ENCODE data around the gene DDX27.
"Not testable (repeated sequence)": the region's sequence is repeated elsewhere in the genome, so short reads cannot be mapped to it uniquely, and the experiment has no call there.

DDX27 gene

DNA sequence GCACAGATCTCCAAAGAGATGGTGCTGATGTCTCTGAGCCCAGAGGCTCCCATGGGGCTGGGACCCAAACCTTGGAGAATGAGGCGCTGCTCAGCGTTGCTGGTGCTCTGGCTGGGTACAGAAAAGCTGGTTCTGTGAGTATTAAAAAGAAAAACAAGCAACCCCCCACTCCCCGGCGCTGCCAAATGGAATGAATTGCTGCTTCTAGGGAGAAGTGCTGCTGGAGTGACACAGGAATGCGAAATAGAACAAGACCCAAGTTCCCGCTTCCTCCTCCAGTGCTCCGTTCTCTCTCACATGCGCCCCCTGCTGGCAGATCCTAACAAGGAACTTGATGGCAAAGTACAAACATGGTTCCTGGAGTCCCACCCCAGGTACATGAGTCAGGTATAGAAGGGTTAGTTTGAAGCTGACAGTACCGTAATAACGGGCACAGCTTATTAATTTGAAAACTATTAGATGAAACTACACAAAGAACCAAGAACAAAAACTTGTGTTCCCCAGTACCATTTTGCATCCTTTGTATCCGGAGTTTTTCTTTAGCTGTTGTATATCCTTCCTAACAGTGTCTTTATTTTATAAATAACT is 2.1 kb upstream of the DDX27 start:
- Histone ChIP-seq H2AFZ (ENCODE audit: low read depth, low read length) (no peak overlapping the region), H3K9me3 (ENCODE audit: low read length) (no peaks in the 10 kb centered on the region), H3K36me3 (ENCODE audit: insufficient read depth, low read length) (peaks cover 10% of the 10 kb centered on the region), H3K4me1 (ENCODE audit: insufficient read depth, low read length) (peaks cover 8% of the 10 kb centered on the region), H3K4me3 (ENCODE audit: low read length) (no peak overlapping the region), H3K27me3 (ENCODE audit: insufficient read depth, low read length) (no peaks in the 10 kb centered on the region)

DNA sequence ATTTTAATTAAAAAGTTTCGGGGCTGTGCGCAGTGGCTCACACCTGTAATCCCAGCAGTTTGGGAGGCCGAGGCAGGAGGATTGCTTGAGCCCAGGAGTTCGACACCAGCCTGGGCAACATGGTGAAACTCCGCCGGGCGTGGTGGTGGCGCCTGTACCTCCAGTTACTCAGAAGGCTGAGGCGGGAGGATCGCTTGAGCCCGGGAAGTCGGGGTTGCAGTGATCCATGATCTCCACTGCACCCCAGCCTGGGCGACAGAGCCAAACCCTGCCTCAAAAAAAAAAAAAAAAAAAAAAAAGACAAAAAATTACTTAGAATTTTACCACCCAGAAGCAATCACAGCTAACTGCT is 501 bp upstream of the DDX27 start:
- H3K4me3 ChIP-seq (ENCODE audit: low read length); H3K4me1 ChIP-seq (ENCODE audit: insufficient read depth, low read length); H3K9me3 ChIP-seq (ENCODE audit: low read length); H3K27me3 ChIP-seq (ENCODE audit: insufficient read depth, low read length): not testable (repeated sequence)
- peak overlapping the region; percentile 33 for H2AFZ ChIP-seq (ENCODE audit: low read depth, low read length)
- peaks cover 20% of the 10 kb centered on the region for H3K36me3 ChIP-seq (ENCODE audit: insufficient read depth, low read length)

DNA sequence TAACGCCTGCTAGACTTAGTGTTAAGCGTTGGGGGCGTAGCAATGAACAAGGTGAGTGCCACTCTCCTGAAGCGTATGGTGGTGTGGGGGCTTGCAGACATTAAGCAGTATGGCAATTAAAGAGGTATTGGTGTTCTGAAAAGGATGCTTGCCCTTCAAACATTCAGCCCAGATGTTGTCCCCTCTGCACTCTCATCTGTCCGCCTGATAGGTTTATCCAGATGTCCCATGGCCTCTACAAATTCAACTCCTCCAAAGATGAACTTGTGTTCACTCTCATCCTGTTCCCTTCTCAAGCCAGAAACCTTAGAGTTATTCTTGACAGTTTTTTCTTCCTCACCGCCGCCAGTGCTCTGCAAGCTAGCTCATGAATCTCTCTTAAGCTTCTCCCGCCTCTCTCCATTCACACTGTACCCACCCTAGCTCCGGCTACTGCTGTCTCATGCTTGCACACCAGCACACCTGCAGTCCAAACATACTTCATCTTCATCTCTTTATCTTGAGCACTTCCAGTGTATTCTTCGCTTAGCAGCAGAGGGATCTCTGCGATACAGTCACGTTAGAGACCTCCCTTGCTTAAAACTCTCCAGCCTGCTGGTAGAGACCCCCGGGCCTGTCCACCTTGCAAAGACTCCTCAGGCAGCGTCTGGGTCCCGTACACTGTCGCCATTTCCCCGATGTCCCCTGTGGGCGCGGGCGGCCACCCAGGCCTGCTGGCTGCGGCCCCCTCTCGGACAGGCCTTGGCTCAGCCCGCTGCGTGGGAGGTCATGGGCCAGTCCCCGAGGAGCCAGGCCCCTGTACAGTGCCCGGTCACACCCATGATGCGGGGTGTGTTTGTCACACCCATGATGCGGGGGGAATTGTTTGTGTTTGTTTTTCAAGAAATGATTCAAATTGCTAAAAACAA is 962 bp downstream of the DDX27 start:
- Histone ChIP-seq H3K9me3 (ENCODE audit: low read length) (no peaks in the 10 kb centered on the region), H3K4me3 (ENCODE audit: low read length) (peak overlapping the region; percentile 78), H2AFZ (ENCODE audit: low read depth, low read length) (peak overlapping the region; percentile 58), H3K4me1 (ENCODE audit: insufficient read depth, low read length) (peaks cover 8% of the 10 kb centered on the region), H3K27me3 (ENCODE audit: insufficient read depth, low read length) (no peaks in the 10 kb centered on the region), H3K36me3 (ENCODE audit: insufficient read depth, low read length) (peaks cover 35% of the 10 kb centered on the region)

DNA sequence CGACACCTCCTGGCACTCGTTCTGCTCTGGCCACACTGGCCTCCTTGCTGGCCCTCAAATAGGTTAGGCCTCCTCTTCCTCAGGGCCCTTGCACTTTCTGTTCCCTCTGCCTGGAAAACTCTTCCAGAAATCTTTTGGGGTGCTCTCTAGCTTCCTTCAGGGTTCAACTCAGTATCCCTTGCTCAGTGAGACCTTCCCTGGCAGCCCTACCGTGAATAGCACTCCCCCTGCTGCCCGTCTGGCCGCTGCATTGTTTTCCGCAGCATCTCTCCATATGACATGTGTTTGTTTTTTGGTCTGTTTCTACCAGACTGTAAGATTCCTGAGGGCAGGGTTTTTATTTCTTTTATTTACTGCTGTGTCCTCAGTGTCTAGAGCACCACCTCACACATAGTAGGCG is 6.7 kb downstream of the DDX27 start:
- no peak overlapping the region for H2AFZ ChIP-seq (ENCODE audit: low read depth, low read length)
- H3K36me3 ChIP-seq (ENCODE audit: insufficient read depth, low read length) = peaks cover 76% of the 10 kb centered on the region
- H3K9me3 ChIP-seq (ENCODE audit: low read length) = no peaks in the 10 kb centered on the region
- no peaks in the 10 kb centered on the region for H3K4me1 ChIP-seq (ENCODE audit: insufficient read depth, low read length)
- no peaks in the 10 kb centered on the region for H3K27me3 ChIP-seq (ENCODE audit: insufficient read depth, low read length)
- no peak overlapping the region for H3K4me3 ChIP-seq (ENCODE audit: low read length)

DNA sequence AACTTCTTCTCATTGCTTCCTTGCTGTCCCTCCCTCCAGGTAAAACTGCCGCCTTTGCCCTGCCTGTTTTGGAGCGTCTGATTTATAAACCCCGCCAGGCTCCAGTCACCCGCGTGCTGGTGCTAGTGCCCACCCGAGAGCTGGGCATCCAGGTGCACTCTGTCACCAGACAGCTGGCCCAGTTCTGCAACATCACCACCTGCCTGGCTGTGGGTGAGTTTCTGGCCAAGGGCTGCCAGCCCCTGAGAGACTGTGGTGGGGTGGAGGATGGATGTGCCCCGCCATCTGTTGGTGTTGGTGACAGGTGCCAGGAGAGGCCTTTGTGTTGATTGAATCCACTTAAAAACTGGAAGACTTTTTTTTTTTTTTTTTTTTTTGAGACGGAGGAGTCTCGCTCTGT is 9.5 kb downstream of the DDX27 start:
- H2AFZ ChIP-seq (ENCODE audit: low read depth, low read length) = no peak overlapping the region
- no peak overlapping the region for H3K4me3 ChIP-seq (ENCODE audit: low read length)
- H3K4me1 ChIP-seq (ENCODE audit: insufficient read depth, low read length) = no peaks in the 10 kb centered on the region
- H3K9me3 ChIP-seq (ENCODE audit: low read length) = no peaks in the 10 kb centered on the region
- H3K36me3 ChIP-seq (ENCODE audit: insufficient read depth, low read length) = peaks cover 78% of the 10 kb centered on the region
- H3K27me3 ChIP-seq (ENCODE audit: insufficient read depth, low read length) = no peaks in the 10 kb centered on the region

DNA sequence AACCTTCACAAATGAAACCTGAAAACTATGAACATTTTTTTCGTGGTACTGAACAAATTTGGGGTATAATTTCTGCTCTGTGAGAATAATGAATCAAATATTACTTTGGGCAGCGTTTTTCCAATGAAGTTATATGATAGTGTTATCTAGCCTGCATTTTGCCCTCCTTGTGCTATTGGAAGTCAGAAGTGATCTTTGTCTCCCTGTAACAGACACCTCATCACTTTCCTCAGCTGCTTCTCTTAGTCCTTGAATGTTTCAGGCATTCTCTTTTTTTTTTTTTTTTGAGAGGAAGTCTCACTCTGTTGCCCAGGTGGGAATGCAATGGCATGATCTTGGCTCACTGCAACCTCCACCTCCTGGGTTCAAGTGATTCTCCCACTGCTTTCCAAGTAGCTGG is 10.2 kb downstream of the DDX27 start:
- H3K36me3 ChIP-seq (ENCODE audit: insufficient read depth, low read length) = peaks cover 76% of the 10 kb centered on the region
- H3K4me1 ChIP-seq (ENCODE audit: insufficient read depth, low read length) = no peaks in the 10 kb centered on the region
- H3K4me3 ChIP-seq (ENCODE audit: low read length) = no peak overlapping the region
- no peaks in the 10 kb centered on the region for H3K27me3 ChIP-seq (ENCODE audit: insufficient read depth, low read length)
- H2AFZ ChIP-seq (ENCODE audit: low read depth, low read length) = no peak overlapping the region
- no peaks in the 10 kb centered on the region for H3K9me3 ChIP-seq (ENCODE audit: low read length)

DNA sequence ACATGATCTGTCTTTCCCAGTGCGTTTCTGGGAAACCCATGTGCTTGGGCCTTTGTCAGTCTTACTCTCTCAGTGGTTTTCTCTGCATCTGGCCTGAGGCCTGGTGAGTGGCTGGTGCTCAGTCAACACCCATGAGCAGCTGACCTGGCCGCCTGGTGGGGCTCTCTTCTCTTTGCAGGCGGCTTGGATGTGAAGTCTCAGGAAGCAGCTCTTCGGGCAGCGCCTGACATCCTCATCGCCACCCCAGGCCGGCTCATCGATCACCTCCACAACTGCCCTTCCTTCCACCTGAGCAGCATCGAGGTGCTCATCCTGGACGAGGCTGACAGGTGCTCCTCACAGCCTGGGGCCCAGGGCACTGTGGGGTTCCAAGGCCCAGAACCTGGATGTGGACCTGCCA is 10.8 kb downstream of the DDX27 start:
- peaks cover 76% of the 10 kb centered on the region for H3K36me3 ChIP-seq (ENCODE audit: insufficient read depth, low read length)
- no peaks in the 10 kb centered on the region for H3K9me3 ChIP-seq (ENCODE audit: low read length)
- H3K4me1 ChIP-seq (ENCODE audit: insufficient read depth, low read length) = no peaks in the 10 kb centered on the region
- H2AFZ ChIP-seq (ENCODE audit: low read depth, low read length) = no peak overlapping the region
- H3K27me3 ChIP-seq (ENCODE audit: insufficient read depth, low read length) = no peaks in the 10 kb centered on the region
- H3K4me3 ChIP-seq (ENCODE audit: low read length) = no peak overlapping the region

DNA sequence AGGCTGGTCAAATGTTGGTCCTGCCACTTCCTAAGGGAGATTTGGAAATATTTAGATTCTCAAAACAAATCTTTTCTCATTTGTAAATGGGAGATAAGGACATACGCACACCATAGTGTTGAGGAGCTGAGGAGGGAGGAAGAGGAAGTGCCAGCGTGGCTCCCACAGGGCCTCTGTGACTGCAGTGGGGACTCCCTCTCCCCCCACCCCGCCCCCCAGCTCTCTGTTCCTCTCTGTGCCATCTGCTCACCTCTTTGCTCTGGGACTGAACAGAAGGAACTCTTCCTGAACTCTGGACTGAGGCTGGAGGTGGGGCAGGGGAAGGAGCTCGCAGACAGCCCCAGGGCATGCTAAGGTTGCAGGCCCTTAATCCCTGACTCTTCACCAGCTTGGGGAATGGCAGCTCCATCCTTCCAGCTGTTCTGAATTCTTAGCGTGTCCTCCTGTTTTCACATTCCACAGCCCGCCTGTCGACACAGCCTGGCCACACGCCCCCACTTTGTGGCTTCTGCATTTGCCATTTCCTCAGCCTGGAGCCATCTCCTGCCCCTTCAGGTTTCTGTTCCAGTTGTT is 11.4 kb downstream of the DDX27 start:
- Histone ChIP-seq H2AFZ (ENCODE audit: low read depth, low read length) (no peak overlapping the region), H3K36me3 (ENCODE audit: insufficient read depth, low read length) (peaks cover 75% of the 10 kb centered on the region), H3K4me1 (ENCODE audit: insufficient read depth, low read length) (no peaks in the 10 kb centered on the region)

DNA sequence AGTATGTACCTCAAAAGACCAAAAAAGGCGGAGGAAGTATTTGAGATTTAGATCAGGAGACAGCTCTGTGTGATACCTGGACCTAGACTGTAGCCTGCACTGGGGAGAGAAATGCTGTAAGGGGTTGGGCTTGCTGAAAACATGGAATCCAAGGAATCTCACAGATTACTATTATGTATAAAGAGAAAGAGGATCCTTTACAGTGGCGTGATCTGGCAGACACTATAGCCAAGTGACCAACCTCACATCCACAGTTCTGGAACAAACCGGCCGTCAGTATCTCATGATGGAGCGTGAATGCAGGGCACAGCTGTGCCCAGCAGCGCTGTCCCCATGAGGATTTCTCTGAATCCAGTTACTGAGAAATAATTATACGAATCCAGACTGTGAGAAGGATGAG is 12.3 kb downstream of the DDX27 start:
- Histone ChIP-seq H3K27me3 (ENCODE audit: insufficient read depth, low read length) (no peaks in the 10 kb centered on the region), H3K36me3 (ENCODE audit: insufficient read depth, low read length) (peaks cover 72% of the 10 kb centered on the region), H2AFZ (ENCODE audit: low read depth, low read length) (no peak overlapping the region), H3K4me3 (ENCODE audit: low read length) (no peak overlapping the region), H3K9me3 (ENCODE audit: low read length) (no peaks in the 10 kb centered on the region), H3K4me1 (ENCODE audit: insufficient read depth, low read length) (no peaks in the 10 kb centered on the region)

More for the DNA sequence above, 11.4 kb downstream of the DDX27 start:
- H3K4me3 ChIP-seq (ENCODE audit: low read length) = no peak overlapping the region
- H3K27me3 ChIP-seq (ENCODE audit: insufficient read depth, low read length) = no peaks in the 10 kb centered on the region
- H3K9me3 ChIP-seq (ENCODE audit: low read length) = no peaks in the 10 kb centered on the region

DNA sequence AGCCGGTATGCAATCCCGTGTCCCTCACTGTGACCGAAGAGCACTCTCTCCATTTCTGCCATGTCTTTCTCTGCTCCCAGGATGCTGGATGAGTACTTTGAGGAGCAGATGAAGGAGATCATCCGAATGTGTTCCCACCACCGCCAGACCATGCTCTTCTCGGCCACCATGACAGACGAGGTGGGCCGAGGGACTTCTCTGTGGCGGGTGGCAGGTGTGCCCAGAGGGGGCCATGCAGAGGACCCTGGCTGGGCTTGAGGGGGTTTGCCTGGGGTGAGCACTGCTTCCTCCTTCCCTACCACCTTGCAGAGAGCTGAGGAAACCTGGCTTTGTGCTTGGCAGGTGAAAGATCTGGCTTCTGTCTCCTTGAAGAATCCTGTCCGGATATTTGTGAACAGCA is 14.0 kb downstream of the DDX27 start:
- Histone ChIP-seq H3K9me3 (ENCODE audit: low read length) (no peaks in the 10 kb centered on the region), H3K36me3 (ENCODE audit: insufficient read depth, low read length) (peaks cover 73% of the 10 kb centered on the region), H3K4me1 (ENCODE audit: insufficient read depth, low read length) (peaks cover 4% of the 10 kb centered on the region), H2AFZ (ENCODE audit: low read depth, low read length) (no peak overlapping the region), H3K27me3 (ENCODE audit: insufficient read depth, low read length) (no peaks in the 10 kb centered on the region), H3K4me3 (ENCODE audit: low read length) (no peak overlapping the region)

DNA sequence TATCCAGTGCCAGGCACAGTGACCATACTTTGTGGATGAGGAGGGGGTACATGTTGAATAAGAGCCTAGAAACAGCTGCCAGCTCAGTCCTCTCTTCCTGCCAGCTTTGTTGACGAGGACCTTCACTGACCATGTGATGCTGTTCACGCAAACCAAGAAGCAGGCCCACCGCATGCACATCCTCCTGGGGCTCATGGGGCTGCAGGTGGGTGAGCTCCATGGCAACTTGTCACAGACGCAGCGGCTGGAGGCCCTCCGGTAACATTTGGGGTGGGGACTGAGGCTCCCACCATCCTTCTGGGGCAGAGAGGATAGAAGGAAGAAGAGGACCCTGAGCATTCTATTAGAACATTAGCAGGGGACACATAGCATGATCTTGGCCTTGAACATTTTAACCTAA is 15.6 kb downstream of the DDX27 start:
- H3K4me3 ChIP-seq (ENCODE audit: low read length) = no peak overlapping the region
- no peaks in the 10 kb centered on the region for H3K27me3 ChIP-seq (ENCODE audit: insufficient read depth, low read length)
- H3K9me3 ChIP-seq (ENCODE audit: low read length) = no peaks in the 10 kb centered on the region
- H3K36me3 ChIP-seq (ENCODE audit: insufficient read depth, low read length) = peaks cover 71% of the 10 kb centered on the region
- H2AFZ ChIP-seq (ENCODE audit: low read depth, low read length) = no peak overlapping the region
- peaks cover 4% of the 10 kb centered on the region for H3K4me1 ChIP-seq (ENCODE audit: insufficient read depth, low read length)

DNA sequence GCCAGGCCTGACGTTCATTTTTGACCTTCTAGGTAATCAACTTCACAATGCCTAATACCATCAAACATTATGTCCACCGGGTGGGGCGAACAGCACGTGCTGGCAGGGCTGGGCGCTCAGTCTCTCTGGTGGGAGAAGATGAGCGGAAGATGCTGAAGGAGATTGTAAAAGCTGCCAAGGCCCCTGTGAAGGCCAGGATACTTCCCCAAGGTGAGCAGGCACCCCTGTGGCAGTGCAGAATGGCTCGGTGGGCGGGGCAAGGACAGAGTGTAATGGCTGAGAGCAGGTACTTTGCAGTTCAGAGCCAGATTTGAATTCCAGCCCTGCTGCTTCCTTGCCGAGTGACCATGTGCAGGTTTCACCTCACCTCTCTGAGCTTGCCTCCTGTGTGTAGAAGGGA is 17.1 kb downstream of the DDX27 start:
- H3K4me1 ChIP-seq (ENCODE audit: insufficient read depth, low read length) = peaks cover 4% of the 10 kb centered on the region
- no peaks in the 10 kb centered on the region for H3K9me3 ChIP-seq (ENCODE audit: low read length)
- peaks cover 64% of the 10 kb centered on the region for H3K36me3 ChIP-seq (ENCODE audit: insufficient read depth, low read length)
- H3K27me3 ChIP-seq (ENCODE audit: insufficient read depth, low read length) = no peaks in the 10 kb centered on the region
- H2AFZ ChIP-seq (ENCODE audit: low read depth, low read length) = no peak overlapping the region
- no peak overlapping the region for H3K4me3 ChIP-seq (ENCODE audit: low read length)

DNA sequence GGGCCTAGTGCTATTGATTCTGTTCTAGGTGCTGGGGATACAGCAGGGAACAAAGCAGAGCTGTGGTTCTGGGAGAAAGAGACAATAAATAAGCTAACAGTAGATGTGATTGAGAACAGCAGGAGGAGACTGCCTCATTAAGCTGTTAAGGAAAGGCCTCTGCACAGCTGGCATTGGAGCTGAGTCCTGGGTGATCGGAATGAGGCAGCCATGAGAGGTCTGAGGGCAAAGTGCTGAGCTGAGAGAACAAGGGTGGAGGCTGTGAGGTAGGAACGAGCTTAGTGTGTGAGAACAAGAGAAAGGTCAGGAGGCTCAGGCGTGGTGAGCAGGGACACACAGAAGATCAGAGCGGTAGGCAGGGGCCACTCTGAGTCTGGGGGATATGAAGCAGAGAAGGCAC is 18.3 kb downstream of the DDX27 start:
- H2AFZ ChIP-seq (ENCODE audit: low read depth, low read length) = no peak overlapping the region
- no peak overlapping the region for H3K4me3 ChIP-seq (ENCODE audit: low read length)
- H3K9me3 ChIP-seq (ENCODE audit: low read length) = no peaks in the 10 kb centered on the region
- peaks cover 4% of the 10 kb centered on the region for H3K4me1 ChIP-seq (ENCODE audit: insufficient read depth, low read length)
- H3K27me3 ChIP-seq (ENCODE audit: insufficient read depth, low read length) = no peaks in the 10 kb centered on the region
- H3K36me3 ChIP-seq (ENCODE audit: insufficient read depth, low read length) = peaks cover 66% of the 10 kb centered on the region

All from neuron (in vitro differentiated cells).